Measurements from ENCODE around the gene COX6B1.
"Not testable (repeated sequence)": the region's sequence is repeated elsewhere in the genome, so short reads cannot be mapped to it uniquely, and the experiment has no call there.

Gene COX6B1

DNA sequence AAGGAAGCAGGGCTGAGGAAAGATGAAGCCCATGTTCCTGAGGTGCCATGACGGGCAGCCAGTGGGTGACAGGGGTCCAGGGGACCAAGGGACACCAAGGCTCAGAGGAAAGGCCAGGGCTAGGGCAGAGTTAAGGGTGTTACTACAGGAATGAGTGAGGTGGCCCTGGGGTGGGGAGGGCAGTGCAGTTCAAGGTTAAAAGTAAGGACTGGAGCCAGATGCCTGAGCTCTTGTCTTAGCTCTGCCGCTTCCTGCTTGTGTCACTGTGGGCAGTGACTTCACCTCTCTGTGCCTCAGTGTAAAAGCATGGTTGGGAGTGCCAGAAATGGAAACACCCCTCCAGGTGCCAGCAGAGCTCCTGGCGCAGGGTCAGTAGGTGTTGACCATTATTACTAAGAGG lies 11.5 kb upstream of the COX6B1 start:
- no peak for DNase-seq

DNA sequence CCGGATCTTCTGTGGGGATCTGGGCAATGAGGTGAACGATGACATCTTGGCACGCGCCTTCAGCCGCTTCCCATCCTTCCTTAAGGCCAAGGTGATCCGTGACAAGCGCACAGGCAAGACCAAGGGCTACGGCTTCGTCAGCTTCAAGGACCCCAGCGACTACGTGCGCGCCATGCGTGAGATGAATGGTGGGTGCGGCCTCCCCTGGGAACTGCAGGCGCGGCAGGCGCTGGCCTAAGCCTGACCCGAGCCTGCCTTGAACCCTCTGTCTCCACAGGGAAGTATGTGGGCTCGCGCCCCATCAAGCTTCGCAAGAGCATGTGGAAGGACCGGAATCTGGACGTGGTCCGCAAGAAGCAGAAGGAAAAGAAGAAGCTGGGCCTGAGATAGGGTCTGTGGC lies 11.0 kb upstream of the COX6B1 start:
- no peak for DNase-seq

- DNase-seq: no peak
Observed at GRCh38 chr19:35639321-35639639, 8.8 kb upstream of the COX6B1 start.

DNA sequence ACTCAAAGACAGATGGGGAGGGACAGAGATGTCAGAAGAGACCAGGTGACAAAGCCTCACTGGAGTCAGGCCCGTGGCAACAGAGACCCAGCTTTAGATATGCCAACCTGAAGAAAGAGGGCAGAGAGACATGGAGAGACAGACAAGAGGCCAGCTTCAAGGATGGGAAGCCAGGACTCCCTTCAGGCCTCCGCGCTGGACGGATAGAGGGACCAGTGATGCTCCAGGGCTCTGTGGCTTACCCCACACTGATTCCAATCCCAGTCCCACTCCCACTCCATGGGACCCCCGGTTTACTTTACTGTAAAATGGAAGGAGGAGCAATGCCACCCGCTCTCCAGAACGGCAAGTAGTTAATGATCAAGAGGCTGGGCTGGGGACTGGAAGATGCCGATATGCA lies 8.3 kb upstream of the COX6B1 start:
- DNase-seq: no peak

- no peak for DNase-seq
Observed at GRCh38 chr19:35641515-35642151, 6.5 kb upstream of the COX6B1 start, which contains the start of gene ETV2. TSS of gene ETV2 (plus strand) at chr19:35641745. CDS start at chr19:35642461, 716 bp downstream.

- DNase-seq: no peak
Observed at GRCh38 chr19:35642312-35642711, 5.8 kb upstream of the COX6B1 start.

DNA sequence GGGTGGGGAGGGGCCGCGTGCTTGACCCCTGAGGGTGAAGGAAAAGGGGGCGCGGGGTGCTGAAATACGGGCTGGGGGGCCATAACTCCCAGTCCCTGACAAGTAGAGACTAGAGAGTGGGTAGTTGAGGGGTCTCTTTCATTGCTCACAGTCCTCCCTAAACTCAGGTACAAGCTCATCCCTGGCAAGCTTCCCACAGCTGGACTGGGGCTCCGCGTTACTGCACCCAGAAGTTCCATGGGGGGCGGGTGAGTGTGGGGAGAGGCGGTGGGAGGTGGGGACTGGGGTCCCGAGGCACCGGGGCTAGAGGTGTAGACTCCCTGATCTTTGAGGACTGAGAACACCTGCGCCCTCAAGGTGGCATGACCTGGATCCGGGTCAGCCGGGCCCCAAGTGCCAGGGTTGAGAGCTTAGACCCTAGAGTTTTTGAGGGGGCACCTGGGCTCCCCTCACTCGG lies 5.3 kb upstream of the COX6B1 start:
- DNase-seq: no peak

DNA sequence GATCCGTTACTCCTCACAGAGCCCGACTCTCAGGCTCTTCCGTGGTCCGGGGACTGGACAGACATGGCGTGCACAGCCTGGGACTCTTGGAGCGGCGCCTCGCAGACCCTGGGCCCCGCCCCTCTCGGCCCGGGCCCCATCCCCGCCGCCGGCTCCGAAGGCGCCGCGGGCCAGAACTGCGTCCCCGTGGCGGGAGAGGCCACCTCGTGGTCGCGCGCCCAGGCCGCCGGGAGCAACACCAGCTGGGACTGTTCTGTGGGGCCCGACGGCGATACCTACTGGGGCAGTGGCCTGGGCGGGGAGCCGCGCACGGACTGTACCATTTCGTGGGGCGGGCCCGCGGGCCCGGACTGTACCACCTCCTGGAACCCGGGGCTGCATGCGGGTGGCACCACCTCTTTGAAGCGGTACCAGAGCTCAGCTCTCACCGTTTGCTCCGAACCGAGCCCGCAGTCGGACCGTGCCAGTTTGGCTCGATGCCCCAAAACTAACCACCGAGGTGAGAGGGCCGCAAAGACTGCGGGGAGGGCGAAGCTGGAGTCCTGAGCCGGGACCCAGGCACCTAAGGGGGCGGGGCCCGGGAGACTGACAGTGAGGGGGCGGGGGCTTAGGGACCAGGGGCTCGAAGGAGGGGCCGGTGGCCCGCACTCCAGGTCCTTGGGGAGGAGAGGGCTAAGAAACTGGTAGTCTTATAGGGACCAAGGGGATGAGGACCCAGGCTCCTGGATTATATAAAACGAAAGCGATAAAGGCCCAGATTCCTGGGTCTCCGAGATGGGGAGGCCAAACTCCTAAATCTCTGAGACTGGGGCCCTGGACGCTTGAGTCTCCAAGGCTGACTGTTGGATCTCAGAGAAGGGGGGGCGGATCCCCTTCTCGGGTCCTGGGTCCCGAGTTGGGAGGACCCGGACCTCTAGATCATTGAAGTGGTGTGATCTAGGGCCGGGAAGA lies 4.6 kb upstream of the COX6B1 start:
- DNase-seq: peak; percentile 60 to 79 (median 66)

GRCh38 chr19:35644206-35644986 lies 3.7 kb upstream of the COX6B1 start:
- peak; percentile 66 to 90 (median 81) for DNase-seq

GRCh38 chr19:35644987-35645679 lies 3.0 kb upstream of the COX6B1 start:
- DNase-seq: peak; percentile 18 to 63 (median 43)

DNA sequence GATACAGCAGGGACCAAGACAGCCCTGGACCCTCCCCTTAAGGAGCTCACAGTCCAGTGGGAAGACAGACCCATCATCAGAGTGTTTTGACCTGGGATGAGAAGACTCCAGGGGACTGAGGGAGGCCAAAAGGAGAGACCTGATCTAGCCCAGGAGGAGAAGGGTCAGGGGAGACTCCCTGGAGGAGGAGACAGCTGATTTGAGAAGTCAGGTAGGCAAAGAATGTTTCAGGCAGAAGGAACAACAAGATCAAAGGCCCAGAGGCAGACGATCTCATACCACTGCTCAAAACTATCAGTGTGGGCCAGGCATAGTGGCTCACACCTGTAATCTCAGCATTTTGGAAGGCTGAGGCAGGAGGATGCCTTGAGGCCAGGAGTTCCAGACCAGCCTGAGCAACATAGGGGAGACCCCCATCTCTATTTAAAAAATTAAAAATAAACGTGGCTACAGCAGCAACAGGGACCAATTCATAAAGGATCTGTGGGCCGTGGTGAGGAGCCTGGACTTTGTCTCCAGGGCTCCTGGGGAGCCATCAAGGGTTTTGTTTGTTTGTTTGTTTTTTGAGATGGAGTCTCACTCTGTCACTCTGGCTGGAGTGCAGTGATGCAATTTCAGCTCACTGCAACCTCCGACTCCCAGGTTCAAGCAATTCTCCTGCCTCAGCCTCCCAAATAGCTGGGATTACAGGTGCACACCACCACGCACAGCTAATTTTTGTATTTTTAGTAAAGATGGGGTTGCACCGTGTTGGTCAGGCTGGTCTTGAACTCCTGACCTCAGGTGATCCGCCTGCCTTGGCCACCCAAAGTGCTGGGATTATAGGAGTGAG lies 2.2 kb upstream of the COX6B1 start:
- no peak for DNase-seq

GRCh38 chr19:35650581-35650980 lies 2.5 kb downstream of the COX6B1 start:
- no peak for DNase-seq

DNA sequence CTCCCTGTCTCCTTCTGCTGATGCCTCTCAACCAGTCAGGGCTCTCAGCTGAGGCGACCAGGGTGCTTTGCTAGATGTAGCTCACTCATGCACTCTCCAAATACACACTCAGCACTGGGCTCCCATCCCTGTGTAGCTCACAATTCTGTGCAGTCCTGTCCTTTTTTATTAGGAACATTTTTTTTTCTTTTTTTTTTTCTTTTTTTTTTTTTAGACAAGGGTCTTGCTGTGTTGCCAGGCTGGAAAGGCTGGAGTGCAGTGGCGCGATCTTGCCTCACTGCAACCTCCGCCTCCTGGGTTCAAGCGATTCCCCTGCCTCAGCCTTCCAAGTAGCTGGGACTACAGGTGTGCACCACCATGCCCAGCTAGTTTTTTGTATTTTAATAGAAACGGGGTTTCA lies 6.7 kb downstream of the COX6B1 start:
- DNase-seq: not testable (repeated sequence)

- DNase-seq: no peak
Observed at GRCh38 chr19:35655600-35655999, 7.5 kb downstream of the COX6B1 start.

GRCh38 chr19:35656700-35657099 lies 8.6 kb downstream of the COX6B1 start:
- no peak for DNase-seq

GRCh38 chr19:35657904-35658700 lies 10.0 kb downstream of the COX6B1 start:
- DNase-seq: no peak

DNA sequence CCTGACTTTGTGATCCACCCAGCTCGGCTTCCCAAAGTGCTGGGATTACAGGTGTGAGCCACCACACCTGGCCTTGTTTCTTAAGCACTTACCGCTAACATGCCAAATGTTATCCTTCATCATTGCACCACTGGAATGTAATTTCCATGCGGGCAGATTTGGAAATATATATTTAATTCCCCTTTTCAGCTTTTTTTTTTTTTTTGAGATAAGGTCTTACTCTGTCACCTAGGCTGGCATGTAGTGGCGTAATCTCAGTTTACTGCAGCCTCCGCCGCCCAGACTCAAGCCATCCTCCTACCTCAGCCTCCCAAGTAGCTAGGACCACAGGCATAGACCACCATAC lies 13.8 kb downstream of the COX6B1 start:
- DNase-seq: no peak

- no peak for DNase-seq
Observed at GRCh38 chr19:35663981-35664380, 15.9 kb downstream of the COX6B1 start.

GRCh38 chr19:35665157-35665556 lies 17.0 kb downstream of the COX6B1 start:
- DNase-seq: no peak

DNA sequence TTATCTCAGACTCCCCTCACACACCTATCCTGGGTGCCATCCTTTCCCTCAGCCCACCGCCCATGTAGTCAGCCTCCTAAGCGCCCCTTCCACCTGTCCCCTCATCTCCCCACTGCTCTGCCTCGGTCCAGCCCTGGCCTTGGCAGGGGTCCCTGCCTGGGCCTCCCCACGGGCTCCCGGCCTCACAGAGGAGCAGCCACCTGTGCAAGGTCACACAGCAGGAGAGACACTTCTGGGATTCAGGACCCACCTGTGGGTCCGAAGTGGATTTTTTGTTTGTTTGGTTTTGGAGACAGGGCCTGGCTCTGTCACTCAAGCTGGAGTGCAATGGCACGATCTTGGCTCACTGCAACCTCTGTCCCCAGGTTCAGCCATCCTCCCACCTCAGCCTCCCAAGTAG lies 17.5 kb downstream of the COX6B1 start:
- no peak for DNase-seq

Measured in activated naive CD4-positive, alpha-beta T cell (primary cell).